SW480 (cell line): Measurements from ENCODE around the gene CCDC178.
A peak's percentile ranks its signal among the peaks of the same experiment; 100 is the strongest.
"Not testable (repeated sequence)": the region's sequence is repeated elsewhere in the genome, so short reads cannot be mapped to it uniquely, and the experiment has no call there.

Source experiments
- DNase-seq: peaks from one replicate; pipeline ENCODE4 v3.0.0-alpha.2; 2016; ENCODE audit warnings: low spot score

The CCDC178 gene

DNA sequence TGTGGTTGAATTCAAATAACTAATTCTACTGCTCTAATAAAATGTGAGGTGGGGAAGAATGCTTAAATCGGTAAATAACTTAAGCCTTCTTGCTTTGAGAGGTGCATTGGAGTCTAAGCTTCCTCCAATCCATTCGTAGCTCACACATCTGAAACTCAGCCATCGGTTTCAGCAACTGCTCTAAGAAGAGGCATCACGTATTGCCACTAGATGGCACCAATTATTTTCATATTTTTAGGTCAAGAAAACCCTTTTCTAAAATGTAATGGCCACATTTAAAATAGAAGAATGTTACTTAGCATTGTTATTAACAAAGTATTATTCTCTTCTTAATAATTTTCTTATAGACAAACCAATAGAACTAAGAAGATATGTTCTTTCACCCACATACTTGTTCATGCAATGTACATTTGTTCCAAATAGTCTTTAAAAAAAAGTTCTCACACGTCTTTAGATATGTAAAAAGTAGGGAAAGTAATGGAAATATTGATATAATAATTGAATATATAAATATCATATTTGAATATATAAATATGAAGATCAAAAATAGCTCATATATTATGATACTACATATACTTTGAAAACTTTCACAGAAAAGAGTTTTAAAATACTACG lies 229.8 kb downstream of the CCDC178 start:
- peak; percentile 6 for DNase-seq

DNA sequence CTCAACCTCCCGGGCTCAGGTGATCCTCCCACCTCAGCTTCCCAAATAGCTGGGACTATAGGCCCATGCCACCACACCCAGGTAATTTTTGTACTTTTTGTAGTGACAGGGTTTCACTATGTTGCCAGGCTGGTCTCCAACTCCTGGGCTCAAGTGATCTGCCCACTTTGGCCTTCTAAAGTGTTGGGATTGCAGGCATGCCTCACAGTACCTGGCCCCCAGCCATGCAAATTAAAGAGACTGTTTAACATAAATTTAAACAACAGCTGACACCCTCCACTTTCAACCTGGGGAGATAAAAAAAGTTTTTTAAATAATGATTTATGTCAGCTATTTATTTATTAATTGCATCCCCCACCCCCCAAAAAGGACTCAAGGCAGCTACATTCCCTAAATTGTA lies 234.7 kb downstream of the CCDC178 start:
- no peak for DNase-seq

DNA sequence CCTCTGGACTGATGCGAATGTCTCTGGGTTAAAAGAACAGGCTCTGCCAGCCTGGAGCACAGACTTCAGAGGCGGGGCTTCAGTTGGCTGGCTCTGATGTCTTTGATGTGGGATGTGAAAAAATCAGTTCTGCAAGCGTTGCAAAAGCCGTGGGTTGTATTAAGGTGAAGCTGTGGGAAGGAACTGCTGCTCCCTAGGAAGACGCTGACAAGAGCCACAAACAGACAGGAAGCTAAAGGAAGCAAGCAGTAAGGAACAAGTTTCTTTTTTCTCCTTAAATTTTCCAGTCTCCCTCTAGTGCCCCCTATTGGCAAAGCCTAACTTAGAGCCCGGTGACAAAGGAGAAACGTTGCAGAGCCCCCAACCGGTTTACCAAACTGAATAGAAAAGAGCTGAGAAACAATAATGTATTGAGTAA lies 239.0 kb downstream of the CCDC178 start:
- peak; percentile 46 for DNase-seq

DNA sequence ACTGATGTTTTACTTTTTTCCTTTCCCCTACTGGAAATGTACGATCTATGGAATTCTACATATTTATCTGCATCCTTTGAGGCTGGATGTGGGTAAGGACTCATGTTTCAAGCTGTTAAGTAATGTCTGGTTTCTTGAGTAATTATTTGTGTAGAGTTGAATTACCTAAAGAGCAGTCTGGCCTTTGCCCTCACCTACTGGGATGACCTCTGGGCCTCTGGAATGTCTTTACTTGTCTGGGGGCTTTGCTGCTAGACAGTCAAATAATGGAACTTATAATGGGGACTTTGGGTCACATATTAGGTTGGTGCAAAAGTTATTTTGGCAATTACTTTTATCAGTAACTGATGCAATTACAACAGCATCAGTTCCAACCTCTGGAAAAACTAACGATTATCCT lies 244.7 kb downstream of the CCDC178 start:
- DNase-seq, result no peak

DNA sequence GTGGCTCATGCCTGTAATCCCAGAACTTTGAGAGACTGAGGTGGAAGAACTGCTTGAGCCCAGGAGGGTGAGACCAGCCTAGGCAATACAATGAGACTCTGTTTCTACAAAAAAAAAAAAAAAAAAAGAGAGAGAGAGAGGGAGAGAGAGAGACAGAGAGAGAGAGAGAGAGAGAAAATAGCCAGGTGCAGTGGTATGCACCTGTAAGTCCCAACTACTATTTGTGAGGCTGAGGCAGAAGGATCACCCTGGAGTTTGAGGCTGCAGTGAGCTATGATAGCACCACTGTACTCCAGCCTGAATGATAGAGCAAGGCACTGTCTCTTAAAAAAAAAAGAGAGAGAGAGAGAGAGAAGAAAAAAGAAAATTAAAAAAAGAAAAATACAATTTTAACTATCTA lies 245.7 kb downstream of the CCDC178 start:
- no peak for DNase-seq

DNA sequence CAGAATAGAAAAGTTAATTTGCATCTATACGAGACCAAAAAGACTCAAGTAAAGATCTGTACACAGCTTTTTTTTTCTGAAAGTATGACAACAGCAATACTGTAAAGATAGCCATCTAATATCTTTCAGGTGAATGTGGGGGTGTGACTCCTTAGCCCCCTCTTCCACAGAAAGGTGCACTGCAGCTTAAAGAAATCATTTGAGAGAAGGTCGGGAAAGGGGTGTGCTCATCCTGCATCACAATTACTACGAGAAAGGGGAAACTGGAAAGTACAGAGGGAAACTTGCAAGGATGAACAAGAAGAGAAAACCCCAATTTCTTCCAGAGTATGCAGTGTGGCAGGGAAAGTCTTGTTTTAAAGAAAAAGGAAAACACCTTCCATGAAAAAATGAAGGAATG lies 255.6 kb downstream of the CCDC178 start:
- DNase-seq, result no peak

DNA sequence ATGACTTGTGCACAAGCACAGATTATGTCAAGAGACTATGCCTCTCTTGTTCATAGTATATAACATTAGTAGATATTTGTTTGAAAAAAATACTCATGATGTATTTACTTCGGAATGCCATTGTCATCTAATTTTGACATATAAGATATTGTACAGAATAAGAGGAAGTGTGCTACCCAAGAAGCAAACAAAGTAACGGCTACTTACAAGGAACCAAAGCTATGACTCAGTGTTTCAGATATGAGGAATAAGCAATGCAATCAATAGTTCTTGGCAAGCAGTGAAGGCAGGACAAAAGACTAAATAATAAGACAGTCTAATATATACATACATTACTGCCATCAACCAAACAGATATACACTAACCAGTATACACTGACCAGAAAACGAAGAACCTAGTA lies 256.3 kb downstream of the CCDC178 start:
- no peak for DNase-seq

DNA sequence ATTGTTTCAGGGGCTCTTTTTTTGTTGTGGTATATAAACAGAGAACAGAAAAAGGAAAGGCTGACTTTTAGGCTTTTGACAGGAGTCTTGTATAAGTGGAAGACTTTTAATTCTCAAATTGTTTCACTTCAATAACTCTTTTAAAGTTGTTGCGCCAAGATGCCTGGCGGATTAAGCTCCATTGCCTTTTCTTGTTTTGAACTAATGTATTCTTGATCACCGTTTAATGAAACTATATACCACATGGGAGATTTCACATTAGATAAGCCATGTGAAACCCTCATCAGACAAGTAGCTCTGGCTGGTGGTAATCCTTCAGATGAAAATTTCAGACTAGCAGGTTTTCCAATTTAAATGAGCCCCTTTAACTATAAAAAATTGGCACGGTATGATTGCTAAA lies 257.4 kb downstream of the CCDC178 start:
- DNase-seq, result no peak

DNA sequence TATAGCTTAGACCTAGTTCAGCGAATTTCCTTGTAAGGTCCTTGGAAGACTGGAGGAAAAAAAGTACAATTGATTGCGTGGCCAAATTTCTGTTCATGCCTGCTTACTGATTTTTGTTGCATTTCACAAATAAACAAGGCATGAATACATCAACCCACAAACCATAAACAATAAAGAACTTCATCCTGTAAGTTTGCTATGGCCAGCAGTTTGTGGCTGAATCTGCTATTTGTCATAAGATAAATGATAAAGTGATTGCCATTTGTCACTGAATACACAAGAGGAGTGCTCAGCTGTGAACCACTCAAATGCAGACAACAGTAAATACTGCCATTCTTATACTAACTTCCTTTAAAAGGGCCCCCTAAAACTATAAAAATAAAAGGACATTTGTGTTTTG lies 259.5 kb downstream of the CCDC178 start:
- DNase-seq, result no peak

DNA sequence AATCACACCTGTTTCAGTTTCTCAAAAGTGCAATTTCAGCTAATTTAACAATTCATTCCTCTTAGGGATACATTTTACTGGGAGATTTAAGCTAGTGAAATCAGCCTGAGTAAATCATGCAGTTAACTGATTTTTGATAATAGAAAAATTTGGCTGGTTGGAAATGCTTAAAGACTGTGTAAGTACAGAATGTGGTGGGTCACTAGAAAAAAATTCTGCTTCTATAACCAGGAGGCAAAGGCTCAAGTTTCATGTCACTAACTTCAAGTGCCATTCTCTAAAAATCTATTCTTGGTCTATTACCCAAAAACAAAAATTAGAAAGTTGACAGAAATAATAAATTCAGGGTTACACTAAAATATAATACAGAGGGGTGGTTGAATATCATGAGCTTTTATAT lies 271.3 kb downstream of the CCDC178 start:
- DNase-seq, result no peak

DNA sequence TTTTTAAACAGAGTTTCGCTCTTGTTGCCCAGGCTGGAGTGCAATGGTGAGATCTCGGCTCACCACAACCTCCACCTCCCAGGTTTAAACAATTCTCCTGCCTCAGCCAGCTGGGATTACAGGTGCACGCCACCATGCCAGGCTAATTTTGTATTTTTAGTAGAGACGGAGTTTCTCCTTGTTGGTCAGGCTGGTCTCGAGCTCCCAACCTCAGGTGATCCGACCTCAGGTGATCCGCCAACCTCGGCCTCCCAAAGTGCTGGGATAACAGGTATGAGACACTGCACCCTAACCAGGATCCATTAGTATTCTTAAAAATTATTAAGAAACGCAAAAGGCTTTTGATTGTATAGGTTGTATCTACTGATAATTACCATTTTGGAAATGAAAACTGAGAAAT lies 276.4 kb downstream of the CCDC178 start:
- not testable (repeated sequence) for DNase-seq

DNA sequence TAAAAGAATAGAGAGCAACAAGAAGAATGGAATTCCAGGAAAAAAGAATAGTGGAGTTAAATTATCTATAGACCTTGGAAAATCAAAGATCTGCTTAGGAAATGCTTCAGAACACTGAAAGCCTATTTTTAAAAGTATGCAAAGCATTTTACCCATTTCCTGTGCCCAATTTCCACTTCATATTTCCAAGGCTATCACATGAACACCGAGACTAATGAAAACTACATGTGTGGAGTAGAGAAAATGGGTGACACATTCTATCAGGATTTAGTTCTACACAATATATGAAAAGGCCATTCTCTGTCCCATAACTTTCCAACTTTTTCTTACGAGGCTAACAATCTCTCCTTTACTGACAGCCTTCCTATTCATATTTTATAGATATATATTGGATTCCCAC lies 279.4 kb downstream of the CCDC178 start:
- no peak for DNase-seq

DNA sequence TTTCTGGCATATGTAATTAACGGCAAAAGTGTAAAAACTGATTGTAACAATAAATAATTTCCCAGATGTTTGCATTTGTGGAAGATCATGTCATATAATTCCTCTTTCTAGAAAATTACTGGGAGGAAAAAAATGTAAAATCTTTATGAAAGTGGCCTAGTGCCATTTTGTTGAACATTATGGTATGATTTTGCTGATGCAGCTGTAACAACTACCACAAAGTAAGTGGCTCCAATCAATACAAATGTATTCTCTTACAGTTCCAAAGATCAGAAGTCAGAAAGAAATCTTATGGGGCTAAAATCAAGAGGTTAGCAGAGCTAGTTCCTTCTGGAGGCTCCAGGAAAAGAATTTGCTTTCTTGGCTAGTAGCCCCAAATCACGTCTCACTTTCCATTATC lies 281.4 kb downstream of the CCDC178 start:
- no peak for DNase-seq

DNA sequence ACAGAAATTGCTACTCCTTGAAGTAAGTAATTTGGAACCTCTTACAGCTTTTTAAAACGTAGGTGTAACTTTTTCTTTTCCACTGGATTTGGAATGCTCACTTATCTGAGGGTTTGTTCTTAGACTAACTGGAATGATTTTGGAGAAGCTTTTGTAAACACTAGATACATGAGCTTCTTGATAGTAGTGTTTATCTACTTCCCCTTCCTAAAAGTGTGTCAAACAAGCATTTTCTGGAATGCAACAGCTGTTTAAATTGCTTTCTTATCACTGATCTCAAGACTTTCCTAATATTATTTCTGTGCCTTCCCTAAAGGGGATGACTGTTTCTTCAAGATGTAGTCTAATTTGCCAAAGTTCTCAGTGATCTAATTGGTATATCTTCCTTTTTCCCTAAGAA lies 282.6 kb downstream of the CCDC178 start:
- no peak for DNase-seq

DNA sequence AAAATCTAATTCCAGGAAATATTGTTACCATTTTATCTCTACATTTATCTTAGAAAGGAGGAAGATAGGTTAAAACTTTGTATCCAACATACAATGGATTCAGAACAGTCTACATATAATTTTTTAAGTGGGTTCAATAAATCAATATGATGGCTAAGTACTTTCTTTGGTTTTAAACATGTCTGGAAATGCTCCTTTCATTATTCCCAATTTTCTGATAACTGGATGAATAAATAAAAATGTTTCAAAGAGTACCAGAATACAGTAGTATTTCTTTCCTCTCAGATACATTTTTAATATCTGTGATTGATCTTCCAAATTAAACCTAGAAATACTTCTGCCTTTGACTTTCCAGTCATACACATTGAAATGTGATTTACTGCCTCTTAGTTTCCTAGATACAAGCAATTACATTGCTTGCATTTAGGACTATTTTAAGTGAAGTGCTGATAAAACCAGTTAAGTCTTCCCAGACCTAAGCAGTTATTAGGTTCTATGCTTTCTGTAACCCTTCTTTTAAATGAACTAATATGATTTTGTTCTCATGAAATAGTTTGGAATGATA lies 283.5 kb downstream of the CCDC178 start:
- DNase-seq, result no peak

DNA sequence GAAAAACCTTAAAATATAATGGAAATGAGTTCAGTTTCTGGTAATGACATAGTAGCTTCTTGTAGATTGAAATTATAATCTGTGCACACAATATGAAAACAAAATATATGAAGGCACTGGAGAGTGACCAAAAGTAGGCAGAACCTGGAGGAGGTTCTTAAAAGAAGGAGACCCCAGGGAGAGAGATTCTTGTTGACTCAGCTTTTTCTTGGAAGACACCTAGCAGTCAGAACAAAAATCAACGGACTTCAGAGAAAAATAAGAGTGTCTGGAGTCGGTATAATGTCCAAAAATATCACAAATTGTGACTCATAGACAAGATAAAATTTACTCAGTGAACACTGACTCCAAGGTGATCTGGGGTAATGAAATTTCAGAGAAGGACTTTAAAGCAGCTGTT lies 286.5 kb downstream of the CCDC178 start:
- DNase-seq, result no peak

DNA sequence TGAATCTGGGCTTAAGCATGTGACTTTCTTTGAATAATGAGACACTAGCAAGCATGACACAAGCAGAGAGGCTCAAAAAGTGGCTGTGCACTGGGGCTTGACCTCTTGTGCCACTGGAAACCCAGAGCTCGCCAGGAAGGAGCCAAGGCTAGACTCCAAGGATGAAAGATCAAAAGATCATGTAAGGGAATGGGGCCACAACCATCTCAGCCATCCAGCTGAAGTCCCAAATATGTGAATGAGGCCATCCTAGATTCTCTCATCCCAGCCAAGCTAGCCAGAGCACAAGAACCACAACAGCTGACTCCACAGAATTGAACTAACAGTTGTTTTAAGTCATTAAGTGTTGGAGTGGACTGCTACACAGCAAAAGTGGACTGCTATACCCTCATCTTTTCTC lies 288.1 kb downstream of the CCDC178 start:
- DNase-seq, result no peak

DNA sequence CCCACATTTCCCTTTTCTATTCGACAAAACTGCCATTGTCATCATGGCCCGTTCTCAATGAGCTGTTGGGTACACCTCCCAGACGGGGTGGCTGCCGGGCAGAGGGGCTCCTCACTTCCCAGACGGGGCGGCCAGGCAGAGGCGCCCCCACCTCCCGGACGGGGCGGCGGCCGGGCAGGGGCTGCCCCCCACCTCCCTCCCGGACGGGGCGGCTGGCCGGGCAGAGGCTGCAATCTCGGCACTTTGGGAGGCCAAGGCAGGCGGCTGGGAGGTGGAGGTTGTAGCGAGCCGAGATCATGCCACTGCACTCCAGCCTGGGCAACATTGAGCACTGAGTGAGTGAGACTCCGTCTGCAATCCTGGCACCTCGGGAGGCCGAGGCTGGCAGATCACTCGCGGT lies 292.7 kb downstream of the CCDC178 start:
- not testable (repeated sequence) for DNase-seq

DNA sequence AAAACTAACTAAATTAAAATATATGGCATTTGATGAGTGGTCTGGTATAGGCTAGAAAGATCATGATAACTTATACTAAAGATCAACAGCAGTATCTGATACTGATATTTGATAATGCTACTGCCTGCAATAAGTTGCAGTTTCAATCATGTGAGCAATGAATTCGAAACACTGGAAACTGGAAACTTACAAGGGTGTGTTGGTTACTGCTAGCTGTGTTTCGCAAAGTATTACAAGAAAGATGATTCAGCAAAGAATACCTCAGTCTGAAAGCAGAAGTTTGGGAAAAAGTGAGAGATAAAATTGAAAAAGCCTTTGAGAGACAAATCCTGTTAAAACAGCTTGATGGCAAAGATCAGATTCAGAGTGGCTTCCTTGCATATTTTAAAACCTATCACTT lies 294.5 kb downstream of the CCDC178 start:
- no peak for DNase-seq

DNA sequence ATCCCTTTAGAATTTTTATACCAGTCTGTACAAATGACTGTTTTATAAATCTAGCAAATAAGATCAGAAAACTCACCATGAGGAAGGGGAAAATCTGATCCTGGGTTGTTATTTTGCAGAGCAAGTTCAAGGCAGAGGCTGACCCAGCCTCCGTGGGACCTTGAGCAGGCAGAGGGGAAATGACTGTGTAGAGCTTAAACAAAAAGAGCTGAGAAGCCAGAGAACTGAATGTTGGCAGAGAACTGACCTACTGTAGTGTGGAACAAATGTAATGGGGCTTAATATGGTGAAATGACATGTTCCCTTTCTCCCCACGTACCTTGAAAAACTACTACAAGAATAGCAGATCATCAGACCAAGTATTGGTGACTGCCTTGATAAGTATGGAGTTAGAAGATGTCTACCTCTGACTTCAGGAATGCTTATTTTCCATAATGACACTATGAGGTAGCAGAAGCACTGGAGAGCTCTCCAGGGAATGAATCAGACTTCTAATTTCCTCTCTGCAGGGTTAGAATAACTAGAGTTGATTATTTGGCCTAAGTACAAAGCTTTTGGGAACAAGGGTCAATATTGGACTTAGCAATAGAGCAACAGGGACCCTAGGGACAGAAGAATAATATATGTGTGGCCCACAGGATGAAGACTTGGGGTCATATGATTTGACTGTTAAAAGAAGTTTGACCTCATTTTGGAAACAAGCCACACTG lies 304.4 kb downstream of the CCDC178 start:
- no peak for DNase-seq

DNA sequence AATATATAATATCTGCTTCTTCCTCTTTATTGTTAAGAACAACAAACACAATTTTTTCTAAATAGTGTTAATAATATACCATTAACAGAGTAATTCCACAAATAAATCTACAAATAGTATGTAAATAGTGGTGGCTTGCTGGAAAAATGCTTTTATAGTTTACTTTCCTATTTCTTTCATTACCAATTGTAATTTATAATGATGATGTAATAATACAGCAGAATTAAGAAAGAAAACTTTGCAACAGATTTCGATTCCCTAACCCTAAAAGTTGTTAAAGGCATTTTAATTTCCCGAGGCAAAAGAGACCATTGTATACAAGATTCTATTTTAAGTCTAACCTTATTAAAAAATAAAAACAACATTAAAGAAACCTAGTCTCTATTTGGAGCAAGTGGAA lies 307.9 kb downstream of the CCDC178 start:
- DNase-seq, result no peak

DNA sequence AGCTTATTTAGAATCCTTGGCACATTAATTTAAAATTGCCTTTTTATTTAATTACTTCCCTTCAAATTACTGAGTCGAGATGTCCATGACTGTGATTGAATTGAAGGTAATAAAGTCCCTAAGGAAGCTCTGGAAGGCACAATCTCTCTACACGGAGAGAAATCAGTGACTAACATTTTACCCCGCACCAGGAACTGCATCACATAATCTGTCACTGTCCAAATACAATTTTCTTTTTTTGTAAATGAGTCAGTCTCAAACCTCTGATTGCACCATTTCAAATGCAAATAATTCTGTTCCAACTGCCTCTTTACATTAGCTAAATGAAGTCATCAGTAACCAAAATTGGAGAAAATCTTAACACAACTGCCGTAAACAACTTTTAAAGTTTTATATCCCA lies 311.9 kb downstream of the CCDC178 start:
- no peak for DNase-seq

DNA sequence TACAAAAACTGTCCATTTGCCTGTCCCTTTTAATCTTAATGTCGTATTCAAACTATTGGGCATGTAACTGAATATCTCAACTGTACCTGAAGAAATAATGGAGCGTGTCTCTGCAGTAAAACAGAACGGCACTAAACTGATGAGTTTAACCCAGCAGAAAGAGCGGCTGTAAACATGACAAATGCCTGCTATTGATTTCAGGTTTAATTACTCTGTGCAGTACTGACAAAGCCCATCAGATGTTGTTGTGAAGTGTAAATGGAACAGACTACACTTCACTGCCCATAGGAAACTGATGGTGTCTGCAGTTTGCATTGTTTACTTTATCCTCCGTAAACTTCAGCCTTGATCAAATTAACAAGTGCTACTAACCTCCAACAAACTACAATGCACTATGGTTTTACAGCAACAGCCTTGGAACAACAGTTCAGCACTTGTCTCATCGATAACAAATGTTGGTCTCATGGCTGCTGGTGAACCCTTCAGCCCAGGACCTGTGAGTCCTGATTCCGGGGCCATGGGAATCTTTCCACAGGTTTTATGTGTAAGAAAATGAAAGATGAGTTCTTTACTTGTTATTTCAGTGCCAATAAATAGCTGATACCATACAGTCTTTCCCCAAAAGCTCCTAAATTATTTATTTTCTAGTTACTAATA lies 316.5 kb downstream of the CCDC178 start:
- no peak for DNase-seq
